Brain microvascular endothelial cell (primary cell): ENCODE measurements around the gene ZSCAN5A.
"Not testable (repeated sequence)": the region's sequence is repeated elsewhere in the genome, so short reads cannot be mapped to it uniquely, and the experiment has no call there.

ENCODE experiments used
- DNase-seq: peaks from one replicate; pipeline ENCODE4 v3.0.0-alpha.2; 2020
- H3K27ac ChIP-seq: fragments of 250-450 bp; sonication (Bioruptor Pico); 2 replicates; pipeline ENCODE4 v1.5.1; 2020; ENCODE audit warnings: mild to moderate bottlenecking, moderate library complexity
- H3K27me3 ChIP-seq: fragments of 250-450 bp; sonication (Bioruptor Pico); replicated peaks from 2 replicates; pipeline ENCODE4 v1.5.1; 2020; ENCODE audit warnings: mild to moderate bottlenecking
- H3K36me3 ChIP-seq: fragments of 250-450 bp; sonication (Bioruptor Pico); replicated peaks from 2 replicates; pipeline ENCODE4 v1.5.1; 2020; ENCODE audit warnings: mild to moderate bottlenecking
- H3K4me3 ChIP-seq: 2 replicates; pipeline ENCODE4 v1.5.1; 2011; ENCODE audit warnings: low read depth, mild to moderate bottlenecking, control low read depth, low read length, moderate library complexity
- in situ Hi-C: cut with HindIII; loops from 2 replicates; pipeline ENCODE4 v1.10.0; 2017; ENCODE audit warnings: low sequenced_read_pairs, low pct_ligation_motif_present
- TF ChIP-seq, protein P1 (sequence below): IDR thresholded peaks from 2 replicates; pipeline ENCODE4 v1.5.1; 2011; ENCODE audit warnings: low read depth, mild to moderate bottlenecking, moderate library complexity, low read length, control low read depth, inconsistent platforms; ENCODE audit errors: missing control alignments

ZSCAN5A gene

DNA sequence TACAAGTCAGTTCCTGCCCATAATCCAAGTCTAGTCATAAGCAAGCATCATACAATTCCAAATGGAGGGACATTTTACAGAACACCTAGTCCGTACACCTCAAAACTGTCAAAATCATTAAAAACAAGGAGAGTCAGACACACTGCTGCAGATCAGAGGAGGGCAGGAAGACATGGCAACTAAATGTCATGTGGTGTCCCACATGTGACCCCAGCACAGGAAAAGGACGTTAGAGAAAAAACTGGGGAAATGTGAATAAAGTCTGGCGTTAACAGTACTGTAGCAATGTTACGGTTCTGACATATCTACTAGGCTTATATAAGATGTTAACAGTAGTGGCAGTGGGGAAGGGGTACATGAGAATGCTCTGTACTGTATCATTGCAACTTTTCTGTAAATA lies 2.3 kb downstream of the ZSCAN5A start:
- no peaks in the 10 kb centered on the region for H3K27me3 ChIP-seq
- in situ Hi-C loops = no loop called here
- TF ChIP-seq, protein P1, sequence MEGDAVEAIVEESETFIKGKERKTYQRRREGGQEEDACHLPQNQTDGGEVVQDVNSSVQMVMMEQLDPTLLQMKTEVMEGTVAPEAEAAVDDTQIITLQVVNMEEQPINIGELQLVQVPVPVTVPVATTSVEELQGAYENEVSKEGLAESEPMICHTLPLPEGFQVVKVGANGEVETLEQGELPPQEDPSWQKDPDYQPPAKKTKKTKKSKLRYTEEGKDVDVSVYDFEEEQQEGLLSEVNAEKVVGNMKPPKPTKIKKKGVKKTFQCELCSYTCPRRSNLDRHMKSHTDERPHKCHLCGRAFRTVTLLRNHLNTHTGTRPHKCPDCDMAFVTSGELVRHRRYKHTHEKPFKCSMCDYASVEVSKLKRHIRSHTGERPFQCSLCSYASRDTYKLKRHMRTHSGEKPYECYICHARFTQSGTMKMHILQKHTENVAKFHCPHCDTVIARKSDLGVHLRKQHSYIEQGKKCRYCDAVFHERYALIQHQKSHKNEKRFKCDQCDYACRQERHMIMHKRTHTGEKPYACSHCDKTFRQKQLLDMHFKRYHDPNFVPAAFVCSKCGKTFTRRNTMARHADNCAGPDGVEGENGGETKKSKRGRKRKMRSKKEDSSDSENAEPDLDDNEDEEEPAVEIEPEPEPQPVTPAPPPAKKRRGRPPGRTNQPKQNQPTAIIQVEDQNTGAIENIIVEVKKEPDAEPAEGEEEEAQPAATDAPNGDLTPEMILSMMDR = no peak
- H3K27ac ChIP-seq = no peak overlapping the region
- no peaks in the 10 kb centered on the region for H3K36me3 ChIP-seq
- no peak for DNase-seq
- no peak overlapping the region for H3K4me3 ChIP-seq

DNA sequence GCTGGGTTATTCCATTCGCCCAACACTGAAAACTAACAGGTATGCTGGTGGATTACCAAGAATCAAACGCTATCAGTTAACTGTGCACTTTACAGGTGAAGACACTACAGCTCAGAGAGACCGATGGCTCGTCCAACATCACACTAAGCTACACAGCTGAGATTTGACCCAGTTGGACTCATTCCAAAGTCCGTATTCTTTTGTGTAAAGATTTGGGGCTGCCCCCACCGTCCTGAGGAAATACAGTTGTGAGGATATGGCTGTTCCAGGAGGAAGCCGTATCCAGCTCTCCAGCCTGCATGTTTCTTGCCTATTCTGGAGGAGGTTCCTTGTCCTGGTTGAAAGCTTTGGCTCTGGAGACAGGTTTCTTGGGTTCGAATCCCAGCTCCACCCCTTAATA lies 4.2 kb downstream of the ZSCAN5A start:
- no peak for DNase-seq
- Histone ChIP-seq H3K36me3 (no peaks in the 10 kb centered on the region), H3K4me3 (no peak overlapping the region), H3K27me3 (no peaks in the 10 kb centered on the region), H3K27ac (no peak overlapping the region)
- TF ChIP-seq, protein P1 = no peak
- in situ Hi-C loops = no loop called here

DNA sequence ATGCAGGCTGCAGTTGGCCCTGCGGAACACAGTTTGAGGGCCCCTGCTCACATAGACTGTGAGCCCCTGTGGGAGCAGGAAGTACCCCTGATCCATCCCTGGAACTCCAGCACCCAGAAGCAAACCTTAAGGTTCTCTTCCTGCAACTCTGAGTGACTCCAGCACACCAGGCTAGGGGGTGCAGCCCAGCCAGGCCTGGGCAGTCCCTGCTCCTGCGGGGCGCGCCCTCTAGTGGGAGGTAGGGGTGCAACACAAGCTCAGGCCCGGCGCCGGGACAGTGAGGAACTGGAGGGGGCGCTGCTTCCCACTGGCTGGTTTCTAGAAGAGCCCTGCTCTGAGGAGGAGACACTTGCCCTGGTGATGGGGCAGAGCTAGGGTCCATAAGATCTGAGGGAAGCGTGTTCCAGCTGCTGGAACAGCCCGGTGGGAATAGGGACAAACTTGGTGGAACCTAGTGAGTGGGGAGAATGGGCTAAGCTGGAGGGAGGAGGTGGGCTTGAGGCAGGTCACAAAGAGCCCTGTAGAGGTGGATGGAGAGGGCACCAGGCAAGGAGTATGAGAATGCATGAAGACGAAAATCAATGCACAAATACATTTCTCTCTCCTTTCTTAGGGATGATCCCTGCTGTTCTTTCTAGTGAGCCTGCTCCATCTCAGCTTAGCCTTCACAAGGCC lies 5.0 kb downstream of the ZSCAN5A start:
- H3K27me3 ChIP-seq = no peaks in the 10 kb centered on the region
- no peak overlapping the region for H3K27ac ChIP-seq
- TF ChIP-seq, protein P1 = peak; percentile 94
- H3K36me3 ChIP-seq = no peaks in the 10 kb centered on the region
- DNase-seq = peak; percentile 36
- in situ Hi-C loops = no loop called here
- no peak overlapping the region for H3K4me3 ChIP-seq

DNA sequence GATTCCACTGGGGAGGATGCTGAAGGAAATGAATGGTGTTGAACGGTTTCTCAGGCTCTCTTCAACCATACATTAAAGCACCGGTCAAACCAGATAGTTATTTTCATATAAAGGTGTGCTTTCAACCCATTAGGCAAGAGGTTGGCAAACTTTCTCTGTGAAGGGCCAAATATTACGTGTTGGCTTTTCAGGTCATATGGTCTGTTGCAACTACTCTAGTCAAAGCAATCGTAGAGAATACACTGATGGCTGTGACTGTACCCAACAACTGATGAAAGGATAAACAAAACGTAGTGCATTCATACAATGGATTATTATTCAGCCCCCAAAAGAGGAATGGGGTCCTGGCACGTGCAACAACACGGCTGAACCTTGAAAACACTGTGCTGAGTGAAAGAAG lies 5.8 kb downstream of the ZSCAN5A start:
- Histone ChIP-seq H3K27ac (no peak overlapping the region), H3K36me3 (no peaks in the 10 kb centered on the region), H3K27me3 (no peaks in the 10 kb centered on the region), H3K4me3 (no peak overlapping the region)
- TF ChIP-seq, protein P1 = no peak
- DNase-seq = no peak
- in situ Hi-C loops = no loop called here

DNA sequence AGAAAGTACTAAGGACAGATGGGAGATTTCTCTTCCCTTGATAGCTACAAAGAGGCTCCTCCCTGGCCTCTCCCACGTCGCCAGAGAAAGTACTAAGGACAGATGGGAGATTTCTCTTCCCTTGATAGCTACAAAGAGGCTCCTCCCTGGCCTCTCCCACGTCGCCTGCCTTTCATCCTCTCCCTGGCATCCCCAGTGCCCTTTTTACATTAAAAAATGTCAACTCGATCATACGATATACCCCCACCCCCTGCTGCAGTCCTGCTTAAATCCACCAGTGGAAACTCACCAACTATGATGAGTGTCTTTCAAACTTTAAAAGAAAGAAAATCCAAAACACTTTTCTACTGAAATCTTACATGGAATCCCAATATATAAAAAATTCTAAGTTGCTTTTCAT lies 7.6 kb downstream of the ZSCAN5A start:
- H3K36me3 ChIP-seq, in situ Hi-C loops, H3K27ac ChIP-seq, DNase-seq, H3K27me3 ChIP-seq, H3K4me3 ChIP-seq: not testable (repeated sequence)

DNA sequence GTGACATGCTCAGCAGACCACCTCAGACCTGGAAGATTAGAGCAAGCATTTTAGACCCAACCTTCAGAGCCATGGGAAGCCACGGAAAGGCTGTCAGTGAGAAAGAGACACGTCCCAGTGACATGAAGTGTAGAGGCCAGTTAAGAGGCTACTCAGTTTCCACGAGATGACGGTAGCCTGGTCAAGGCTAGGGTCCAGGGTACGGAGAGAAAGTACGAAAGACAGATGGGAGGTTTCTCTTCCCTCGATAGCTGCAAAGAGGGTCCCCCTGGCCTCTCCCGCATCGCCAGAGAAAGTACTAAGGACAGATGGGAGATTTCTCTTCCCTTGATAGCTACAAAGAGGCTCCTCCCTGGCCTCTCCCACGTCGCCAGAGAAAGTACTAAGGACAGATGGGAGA lies 8.6 kb downstream of the ZSCAN5A start:
- Histone ChIP-seq H3K27me3 (no peaks in the 10 kb centered on the region), H3K36me3 (no peaks in the 10 kb centered on the region), H3K4me3 (no peak overlapping the region), H3K27ac (no peak overlapping the region)
- in situ Hi-C loops = no loop called here
- TF ChIP-seq, protein P1 = no peak
- no peak for DNase-seq
